Hematopoietic multipotent progenitor cell treated with erythropoietin and hydrocortisone succinate and interleukin-3 and kit ligand, for 6 days (in vitro differentiated cells): ENCODE results near the gene SFMBT1.

Source experiments
- DNase-seq: peaks from one replicate; pipeline ENCODE4 v3.0.0-alpha.2; 2015

The SFMBT1 gene, protein sequence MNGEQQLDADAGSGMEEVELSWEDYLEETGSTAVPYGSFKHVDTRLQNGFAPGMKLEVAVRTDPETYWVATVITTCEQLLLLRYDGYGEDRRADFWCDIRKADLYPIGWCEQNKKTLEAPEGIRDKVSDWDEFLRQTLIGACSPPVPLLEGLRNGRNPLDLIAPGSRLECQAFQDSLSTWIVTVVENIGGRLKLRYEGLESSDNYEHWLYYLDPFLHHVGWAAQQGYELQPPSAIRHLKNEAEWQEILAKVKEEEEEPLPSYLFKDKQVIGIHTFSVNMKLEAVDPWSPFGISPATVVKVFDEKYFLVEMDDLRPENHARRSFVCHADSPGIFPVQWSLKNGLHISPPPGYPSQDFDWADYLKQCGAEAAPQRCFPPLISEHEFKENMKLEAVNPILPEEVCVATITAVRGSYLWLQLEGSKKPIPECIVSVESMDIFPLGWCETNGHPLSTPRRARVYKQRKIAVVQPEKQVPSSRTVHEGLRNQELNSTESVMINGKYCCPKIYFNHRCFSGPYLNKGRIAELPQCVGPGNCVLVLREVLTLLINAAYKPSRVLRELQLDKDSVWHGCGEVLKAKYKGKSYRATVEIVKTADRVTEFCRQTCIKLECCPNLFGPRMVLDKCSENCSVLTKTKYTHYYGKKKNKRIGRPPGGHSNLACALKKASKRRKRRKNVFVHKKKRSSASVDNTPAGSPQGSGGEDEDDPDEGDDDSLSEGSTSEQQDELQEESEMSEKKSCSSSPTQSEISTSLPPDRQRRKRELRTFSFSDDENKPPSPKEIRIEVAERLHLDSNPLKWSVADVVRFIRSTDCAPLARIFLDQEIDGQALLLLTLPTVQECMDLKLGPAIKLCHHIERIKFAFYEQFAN

DNA sequence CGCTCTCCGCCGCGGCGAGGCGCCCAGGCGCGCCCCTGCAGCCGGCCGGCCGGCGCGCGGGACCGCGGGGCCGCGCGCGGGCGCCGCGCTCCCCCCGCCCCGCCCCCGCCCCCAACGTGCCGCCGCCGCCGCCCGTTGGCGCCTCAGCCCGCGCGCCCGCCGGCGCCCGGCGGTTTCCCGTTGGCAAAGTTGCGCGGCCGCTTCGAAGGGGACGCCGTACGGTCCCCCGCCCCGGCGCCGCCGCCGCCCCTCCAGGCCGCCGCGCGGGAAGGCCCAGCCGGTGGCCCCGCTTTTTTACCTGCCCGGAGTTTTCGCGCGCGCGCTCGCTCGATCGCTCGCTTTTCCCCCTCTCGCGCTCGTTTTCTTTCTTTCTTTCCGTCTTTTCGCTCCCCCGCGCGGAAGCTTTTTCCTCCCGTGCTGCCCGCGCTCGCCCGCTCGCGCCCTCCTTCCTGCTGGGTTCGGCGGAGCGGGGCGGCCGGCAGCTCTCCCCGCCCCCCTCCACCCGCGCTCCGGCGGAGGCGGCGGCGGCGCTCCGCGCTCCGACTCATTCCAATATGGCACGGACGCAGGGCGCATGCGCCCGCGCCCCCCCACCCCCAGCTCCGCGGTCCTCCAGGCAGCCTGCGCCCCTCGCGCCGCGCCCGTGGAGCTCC is at the start of gene SFMBT1:
Gene SFMBT1, minus strand, starts transcription at position 556 of the 653 bp plus-strand sequence. CDS start 76,945 bp downstream, outside the sequence.
- peak; percentile 71 for DNase-seq

DNA sequence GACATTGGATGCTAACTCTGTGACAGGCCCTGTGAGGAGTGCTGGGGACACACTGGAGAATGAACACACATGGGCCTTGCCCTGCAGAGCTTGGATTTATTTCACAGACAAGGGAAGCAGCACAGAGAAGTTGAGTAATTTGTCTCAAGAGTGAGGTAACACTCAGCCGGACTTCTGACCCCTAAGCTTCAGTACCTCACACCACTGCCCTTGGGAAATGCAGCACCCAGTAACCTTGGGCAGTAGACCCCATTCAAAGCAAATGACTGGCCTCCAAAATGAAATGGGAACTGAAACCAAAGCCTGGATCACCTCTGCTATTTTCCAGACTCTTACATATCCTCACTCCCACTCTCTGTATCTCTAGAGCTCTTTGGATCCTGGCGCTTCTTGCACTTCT is 47.1 kb upstream of the SFMBT1 start:
- no peak for DNase-seq

DNA sequence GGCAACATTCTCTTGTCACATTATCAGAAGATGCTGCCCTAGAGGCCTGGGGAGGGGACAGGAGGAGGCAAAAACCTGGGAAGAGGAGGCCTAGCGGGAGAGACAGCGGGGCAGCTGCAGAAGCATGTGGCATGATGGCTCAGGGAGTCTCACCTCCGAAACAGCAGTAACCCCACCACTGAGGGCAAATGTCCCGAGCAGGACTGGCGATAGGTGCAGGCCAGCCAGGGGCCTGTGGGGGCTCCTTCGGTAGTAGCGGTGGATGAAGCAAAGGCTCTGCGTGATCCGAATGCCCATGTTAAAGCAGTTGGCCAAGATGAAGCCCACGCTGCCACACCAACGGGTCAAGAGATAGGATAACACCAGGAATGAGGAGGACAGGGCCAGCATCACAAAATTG is 46.3 kb upstream of the SFMBT1 start:
- no peak for DNase-seq

DNA sequence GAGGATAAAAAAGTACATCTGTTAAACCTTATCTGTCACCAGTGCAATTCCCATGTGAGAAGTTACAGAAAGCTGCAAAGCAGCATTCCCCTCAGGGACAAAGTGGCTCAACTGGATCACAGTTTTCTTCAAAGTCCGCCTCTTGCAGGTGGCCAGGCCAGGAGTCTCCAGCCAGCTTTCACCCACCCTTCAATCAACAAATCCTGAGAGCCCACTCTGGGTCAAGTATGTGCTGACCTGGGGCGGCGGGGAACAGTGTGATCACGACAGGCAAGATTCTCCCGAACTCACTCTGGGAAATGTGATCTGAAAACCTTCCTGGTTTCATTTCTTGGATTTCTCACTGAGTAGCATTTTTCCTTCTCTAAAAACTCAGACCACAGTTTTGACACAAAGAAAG is 45.1 kb upstream of the SFMBT1 start:
- DNase-seq = no peak

DNA sequence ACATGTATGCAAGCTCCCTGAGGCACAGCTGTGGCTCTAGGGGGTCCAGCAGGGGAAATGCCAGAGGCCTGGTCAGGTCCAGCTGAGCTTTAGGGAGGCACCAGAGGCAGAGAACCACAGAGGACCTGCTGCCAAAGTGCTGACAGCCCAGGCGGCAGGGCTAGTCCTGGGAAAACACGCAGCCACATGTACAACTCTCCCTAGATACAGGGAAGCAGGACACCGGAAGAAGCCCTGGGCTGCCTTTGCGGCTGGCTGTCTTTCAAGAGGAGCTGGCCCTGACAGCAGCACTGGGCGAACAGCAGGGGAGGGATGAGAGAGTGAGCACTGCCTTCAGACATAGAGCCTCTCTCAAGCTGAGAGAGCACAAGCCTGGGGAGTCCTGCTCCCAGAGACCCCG is 43.6 kb upstream of the SFMBT1 start:
- DNase-seq = no peak

DNA sequence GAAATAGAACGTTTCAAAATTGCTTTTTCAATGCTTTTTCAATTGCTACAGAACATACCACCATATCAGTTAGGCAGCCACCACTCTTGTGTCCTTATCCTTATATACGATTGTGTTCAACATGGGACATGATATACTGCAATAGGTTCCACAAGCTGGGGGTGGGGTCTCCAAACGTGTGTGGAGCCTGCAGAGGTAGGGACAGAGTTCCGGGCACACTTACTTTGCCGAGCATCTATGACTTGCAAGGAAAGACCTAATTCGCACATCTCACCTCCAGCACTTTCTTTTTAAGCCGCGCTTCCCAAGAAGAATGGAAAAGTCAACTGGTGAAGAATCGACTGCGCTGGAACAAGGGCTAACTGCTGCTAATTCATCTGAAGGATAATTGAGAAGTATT is 39.6 kb upstream of the SFMBT1 start:
- DNase-seq = no peak

DNA sequence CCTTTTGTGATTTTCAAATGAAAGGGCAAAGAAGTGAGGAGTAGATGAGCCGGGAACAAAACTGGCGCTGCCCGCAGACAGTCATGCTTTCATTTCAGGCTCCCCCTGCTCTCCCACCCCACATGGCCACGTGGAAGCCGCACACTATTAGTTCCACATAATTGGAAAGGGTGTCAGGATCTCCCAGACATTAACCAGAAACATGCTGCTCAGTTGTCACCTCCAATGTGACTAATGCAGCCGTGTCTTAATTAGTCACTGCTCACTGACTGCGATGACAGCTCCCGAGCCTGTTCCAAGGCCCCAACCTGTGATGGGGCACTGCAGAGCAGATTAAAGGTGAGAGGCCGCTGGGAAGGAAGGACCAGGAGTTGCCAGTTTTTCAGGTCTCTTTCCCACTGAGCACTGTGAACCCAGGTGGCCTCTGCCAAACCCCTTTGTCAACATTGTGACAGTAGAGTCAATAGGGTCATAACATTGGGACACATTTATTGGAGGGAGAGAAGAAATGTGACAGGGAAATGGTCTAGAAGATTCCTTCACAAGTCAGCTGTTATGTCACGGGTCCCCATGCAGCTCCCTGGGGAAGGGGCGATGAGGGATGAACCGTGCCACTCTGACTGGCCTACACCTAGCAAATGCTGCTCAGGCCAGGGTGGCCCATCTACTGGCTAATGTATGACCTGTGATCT is 38.6 kb upstream of the SFMBT1 start:
- peak; percentile 42 for DNase-seq

DNA sequence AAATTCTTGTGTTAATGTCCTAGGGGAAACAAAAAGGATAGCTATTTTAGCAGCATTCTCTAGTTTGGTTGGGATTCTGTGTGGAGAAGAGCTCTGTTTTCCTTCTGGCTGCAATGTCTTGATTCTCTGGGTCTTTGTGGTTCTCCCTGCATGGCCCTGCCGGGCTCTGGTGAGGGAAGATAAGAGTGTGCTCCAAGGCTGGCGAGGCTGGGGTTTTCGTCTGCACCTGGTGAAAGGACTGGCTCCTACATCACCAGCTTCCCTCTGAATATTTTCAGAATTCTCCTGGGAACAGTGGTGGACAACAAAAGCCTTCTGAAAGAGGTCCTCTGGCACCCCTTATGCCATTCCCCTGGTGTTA is 38.1 kb upstream of the SFMBT1 start:
- DNase-seq = peak; percentile 88

DNA sequence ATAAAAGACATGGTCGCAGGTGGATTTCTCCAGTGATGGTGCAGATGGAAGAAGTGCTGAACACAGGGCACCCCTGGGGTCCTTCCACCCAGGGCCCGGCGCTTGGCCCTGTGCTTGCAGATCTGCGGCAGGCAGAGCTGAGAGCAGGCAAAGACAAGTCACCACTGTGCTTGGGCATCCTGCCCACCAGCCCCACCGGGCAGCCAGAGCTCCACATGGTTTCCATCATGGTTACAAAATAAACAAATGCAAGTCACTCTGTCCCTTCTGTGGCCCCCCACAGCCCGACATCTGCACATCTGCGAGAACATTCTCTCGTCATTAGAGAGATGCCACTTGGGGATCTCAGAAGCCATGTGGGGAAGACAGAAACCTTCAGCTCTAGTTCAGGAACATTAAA is 37.6 kb upstream of the SFMBT1 start:
- DNase-seq = peak; percentile 75

DNA sequence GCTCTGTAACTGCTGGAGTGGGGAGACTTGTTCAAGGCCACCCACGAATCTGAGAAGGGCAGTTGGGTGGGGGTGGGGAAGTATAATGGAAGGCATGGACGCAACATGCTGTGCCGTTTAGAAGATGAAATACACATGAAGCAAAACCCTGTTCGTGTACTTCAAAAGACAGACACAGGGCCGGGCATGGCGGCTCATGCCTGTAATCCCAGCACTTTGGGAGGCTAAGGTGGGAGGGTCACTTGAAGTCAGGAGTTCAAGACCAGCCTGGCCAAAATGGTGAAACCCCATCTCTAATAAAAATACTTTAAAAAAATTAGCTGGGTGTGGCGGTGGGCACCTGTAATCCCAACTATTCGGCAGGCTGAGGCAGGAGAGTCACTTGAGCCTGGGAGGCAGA is 36.9 kb upstream of the SFMBT1 start:
- no peak for DNase-seq

DNA sequence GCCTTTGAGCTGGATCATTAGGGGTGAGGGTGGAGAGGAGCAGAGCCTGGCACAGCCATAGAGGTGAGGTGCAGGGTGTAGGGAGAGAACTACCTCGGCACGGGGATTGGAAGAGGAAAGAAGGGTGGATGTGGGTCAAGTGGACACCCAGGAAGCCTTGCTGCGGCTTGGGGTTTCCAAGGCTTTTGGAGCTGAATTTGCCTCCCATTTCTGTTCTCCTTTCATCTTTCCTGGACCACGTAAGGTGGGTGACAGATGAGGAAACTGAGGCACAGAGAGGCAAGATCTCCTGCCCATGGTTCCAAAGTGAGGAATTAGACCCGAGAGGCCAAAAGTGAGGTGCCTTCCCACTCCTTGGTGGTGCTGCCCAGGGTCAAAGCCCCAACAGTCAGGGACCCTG is 35.4 kb upstream of the SFMBT1 start:
- DNase-seq = no peak

DNA sequence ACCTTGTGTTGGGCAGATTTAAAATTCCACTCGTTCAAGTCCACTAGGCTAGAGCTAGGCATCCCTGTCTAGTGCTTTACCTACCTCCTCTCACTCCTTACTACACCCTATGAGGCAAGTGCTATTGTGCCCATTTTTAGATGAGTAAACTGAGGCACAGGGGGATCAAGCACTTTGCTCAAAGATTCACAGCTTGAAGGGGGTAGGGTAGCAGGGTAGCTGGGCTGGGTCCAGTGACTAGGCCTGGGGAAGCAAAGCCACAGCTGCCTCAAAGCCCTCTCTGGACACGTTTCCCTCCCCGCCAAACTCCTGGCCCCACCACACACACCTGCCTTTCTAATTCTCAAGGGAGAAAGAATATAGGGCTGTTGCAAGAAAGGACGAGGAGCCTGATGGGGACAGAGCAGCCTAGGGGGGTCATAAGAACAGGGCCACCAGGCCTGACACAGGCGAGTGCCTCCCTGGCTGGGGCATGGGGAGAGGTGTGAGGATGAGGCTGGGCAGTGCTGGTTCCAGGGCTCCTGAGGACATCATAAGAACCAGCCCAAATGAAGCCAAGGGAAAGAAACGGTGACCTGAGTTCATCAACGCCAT is 34.8 kb upstream of the SFMBT1 start:
- DNase-seq = no peak

DNA sequence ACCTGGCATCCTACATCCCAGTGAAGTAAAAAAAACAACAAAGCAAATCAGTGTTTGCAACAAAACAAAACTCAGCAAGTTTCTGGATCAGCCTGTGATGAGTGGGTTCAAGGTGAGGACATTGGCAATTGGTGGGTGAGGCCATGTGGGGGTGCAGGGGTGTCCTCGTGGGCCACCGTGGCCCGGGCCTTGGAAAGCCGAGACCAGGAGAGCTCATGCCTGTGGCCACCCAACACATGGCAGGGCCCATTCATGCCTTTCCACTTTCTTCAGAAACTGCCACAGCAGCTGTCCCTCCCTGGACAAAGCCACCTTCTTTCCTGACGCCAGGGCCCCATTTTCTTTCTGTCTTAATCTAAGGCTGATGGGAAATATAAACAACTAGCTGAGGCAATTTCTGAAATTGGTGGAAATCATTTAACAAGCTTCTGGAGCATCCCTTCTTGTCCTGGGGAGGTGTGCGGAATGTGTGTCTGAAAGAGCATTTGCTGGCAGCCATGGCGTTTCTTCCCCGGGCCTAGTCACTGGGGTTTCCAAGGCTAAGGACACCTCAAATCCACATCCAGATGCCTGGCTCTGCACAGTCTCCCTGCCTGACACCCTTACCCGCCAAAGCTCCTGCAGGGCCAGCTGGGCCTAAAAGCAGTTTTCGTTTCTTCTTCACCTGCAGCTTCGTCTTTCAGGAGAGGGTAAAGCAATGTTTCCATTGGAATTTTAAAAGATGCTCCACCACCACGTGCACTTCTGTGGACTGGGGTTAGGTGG is 34.1 kb upstream of the SFMBT1 start:
- no peak for DNase-seq

DNA sequence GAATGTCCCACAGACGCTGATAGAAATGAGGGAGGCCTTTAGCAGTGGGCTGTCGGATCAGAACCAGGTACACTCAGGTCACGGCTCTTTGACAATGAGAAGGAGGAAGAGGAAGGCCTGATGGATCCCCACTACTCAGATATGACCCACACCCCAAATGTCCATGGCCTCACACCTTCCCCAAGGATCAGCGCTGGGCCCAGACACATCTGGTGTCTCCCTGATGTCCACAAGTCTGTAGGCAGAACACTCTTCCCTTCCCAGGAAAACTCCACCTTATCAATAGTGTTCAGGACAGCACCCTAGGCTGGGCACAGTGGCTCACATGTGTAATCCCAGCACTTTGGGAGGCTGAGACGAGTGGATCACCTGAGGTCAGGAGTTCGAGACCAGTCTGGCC is 33.3 kb upstream of the SFMBT1 start:
- DNase-seq = no peak

DNA sequence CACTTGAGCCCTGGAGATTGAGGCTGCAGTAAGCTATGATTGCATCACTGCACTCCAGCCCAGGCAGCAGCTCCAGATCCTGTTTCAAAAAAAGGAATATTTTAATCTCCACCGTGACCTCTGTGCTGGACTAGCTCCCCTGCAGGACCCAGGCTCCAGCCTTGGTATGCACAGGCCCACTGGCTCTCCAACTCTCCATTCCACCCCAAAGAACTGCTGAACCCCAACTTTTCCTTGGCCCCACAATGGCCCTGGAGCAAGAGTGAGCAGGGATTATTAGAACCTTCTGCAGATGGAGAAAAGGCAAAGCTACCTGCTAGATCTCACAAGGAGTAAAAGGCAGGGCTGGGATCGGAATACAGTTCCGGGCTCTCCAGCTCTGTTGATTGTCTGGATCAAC is 32.8 kb upstream of the SFMBT1 start:
- no peak for DNase-seq

DNA sequence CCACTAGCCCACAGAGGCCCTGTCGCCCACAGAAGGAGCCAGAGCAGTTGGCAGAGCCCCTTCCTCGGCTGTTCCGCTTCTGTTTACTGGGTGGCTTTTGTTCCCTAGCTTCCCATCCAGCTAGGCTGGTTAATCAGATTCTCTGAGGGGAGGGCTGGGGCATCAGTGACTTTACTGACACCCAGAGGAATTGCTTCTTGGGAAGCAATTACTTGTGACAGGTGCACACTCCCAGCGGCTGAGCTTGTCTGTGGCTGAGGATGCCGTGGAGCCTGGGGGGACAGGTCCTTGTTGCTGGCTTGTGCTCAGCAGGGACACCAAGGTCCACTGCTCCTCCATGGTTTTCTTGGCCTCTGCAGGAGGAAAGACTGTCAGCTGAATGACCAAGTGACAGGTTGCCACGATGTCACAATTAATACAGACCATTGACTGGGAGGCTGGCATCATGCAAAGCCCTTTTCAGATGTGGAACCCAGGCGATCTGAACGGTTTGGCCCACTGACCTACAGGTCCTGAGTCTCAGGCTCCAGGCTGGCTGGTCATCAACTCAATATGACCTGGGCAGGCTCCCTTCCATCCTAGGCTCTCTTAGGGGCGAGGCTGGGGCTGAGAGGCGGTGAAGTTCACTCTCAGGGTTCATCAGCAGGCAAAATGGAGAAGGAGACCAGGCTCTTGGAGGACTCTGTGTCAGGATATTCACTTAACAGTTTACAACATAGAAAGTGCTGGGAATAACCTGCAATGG is 31.8 kb upstream of the SFMBT1 start:
- DNase-seq = no peak

DNA sequence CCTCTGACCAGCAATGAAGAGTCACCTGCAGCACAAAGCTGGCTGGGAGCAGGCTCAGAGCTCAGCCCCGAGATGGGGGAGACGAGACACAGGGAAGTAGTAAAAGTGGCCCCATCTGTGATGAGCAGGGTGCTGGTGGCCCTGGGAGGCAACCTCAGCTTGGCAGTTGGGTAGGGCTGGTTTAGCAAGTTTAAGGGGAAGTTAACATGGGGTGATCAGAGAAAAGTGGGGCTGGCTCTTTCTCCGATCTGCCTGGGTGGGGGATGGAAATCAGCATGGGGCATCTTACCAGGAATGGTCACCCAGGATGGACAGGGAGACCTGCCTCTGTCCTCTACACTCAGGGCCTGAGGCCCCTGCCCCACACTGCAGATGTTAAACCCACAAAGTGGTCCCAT is 29.9 kb upstream of the SFMBT1 start:
- DNase-seq = no peak

DNA sequence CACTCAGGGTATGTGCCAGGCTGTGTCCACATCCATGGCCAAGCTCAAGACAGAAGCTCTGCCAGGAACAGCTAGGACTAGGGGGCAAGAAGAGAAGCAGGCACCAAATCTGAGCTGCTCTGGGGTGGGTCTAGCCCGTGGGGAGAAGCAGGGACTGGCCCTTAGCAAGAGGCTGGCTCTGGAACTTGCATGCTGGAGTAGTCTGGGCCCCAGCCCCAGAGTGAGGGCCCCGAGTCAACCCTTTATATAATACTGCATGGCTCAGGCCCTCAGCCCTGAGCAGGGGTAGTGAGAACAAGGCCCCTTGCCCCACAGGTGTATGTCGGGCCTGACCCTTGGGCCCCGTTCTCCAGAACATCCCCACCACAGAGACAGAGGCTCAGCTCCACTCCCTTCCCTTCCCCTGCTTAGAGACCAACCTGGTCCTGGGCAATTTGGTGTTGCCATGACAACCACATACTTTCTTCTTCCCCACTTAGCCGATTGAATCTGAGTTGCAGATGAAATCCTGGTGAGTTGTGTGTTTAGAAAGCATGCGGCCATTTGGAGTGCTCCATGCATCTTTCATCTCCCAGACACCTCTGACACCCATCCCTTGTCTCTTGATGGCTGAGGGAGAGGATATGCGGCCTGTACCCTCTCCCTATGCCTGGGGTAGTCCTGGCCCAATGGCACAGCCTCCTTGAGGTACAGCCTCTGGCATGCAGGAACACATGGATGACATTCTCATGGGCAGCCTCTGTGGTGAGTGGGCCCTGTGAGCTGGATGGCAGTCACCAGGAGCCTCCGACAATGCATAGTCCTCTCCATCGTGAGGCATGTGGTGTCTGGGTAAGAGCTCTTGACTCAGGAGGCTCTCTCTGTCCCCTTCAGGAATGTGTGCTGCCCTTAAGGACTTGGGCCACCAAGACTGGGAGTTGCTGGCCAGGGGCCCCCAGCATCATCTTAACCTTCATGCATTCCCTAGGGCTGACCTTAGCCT is 29.2 kb upstream of the SFMBT1 start:
- no peak for DNase-seq

DNA sequence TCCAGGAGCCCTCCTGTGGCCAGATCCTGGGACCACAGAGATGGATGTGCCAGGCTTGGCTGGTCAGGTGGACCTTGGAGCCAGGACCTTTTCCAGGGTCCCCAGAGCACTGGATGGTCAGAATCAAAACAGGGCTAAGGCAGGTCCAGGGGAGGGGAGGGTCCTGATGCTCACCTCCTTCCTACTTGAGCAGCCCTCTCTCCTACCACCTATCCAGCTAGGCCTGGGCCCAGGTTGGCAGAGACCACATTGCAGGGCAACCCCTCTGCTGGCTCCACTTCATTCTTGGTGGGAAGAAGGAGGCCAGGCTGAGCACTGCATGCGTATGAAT is 28.5 kb upstream of the SFMBT1 start:
- no peak for DNase-seq
